AG04450 (cell line): Measurements from ENCODE around the gene TESK2. TPM values are rescaled to one million over a fixed set of nuclear protein-coding genes. Genes with fewer than 3 reads are reported as not detected.
"Not testable (repeated sequence)": the region's sequence is repeated elsewhere in the genome, so short reads cannot be mapped to it uniquely, and the experiment has no call there.

Experiments used
- CTCF ChIA-PET: fragments of 300-600, 350-600 bp; formaldehyde crosslinking; extraction: SDS; loops from one replicate; lab custom pipeline; 2022; ENCODE audit warnings: antibody characterized with exemption, inconsistent platforms; lab: Charles Lee
- POLR2A ChIA-PET: fragments of 350-600 bp; formaldehyde crosslinking; extraction: SDS; loops from one replicate; lab custom pipeline; 2021; ENCODE audit warnings: antibody characterized with exemption, inconsistent platforms; lab: Yijun Ruan, JAX
- DNase-seq: peaks from one replicate; pipeline ENCODE4 v3.0.0-alpha.2; 2011; ENCODE audit warnings: low read depth, low spot score
- H3K27ac ChIP-seq: one replicate; pipeline ENCODE4 v1.5.1; 2012; ENCODE audit warnings: low read depth, low read length, control low read depth
- H3K27me3 ChIP-seq: one replicate; pipeline ENCODE4 v1.6.0; 2012; ENCODE audit warnings: low read length; ENCODE audit not compliant: control insufficient read depth, insufficient read depth
- H3K4me3 ChIP-seq: 2 replicates; pipeline ENCODE4 v1.5.1; 2011; ENCODE audit warnings: mild to moderate bottlenecking, low read depth, low read length, control low read depth
- H3K9me3 ChIP-seq: 2 replicates; pipeline ENCODE4 v1.5.1; 2012; ENCODE audit warnings: low read length; ENCODE audit not compliant: control insufficient read depth, insufficient read depth
- polyA plus RNA-seq: library from polyadenylated mRNA; depleted of rRNA; stranded (reverse); fragments of >200 nt; gene quantifications from 2 replicates; pipeline ENCODE4 v1.2.3, GENCODE V29; 2011
- TF ChIP-seq, protein P1 (sequence below): IDR thresholded peaks from 2 replicates; pipeline ENCODE4 v1.5.1; 2011; ENCODE audit warnings: low read depth, low read length, control low read depth, inconsistent platforms

TESK2 gene
- polyA plus RNA-seq, 1 experiment, result 2.6 TPM

DNA sequence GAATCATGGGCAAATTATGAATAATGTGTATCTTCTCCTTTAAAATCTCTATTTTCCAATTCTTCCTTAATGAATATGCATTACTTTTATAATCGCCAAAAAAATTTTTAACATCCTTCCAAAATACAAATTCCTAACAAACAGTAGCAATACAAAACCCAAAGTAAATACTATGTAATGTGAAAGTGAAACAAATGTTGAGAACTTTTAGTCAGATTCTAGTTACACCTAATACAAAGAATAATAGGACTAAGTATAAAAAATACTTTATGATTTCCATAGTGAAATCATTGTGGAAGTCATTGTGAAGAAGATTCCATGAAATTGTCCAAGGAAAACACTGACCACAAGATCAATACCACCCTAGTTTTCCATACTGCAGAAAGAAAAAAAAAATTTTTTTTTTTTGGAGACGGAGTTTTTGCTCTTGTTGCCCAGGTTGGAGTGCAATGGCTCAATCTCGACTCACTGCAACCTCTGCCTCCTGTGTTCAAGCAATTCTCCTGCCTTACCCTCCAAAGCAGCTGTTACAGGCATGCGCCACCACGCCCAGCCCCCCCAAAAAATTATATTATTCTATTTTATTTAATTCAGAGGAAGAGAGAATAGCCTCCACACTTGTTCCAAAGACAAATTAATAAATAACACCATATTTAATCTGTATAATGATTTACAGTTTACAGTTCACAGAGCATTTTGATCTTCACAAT lies 11.8 kb downstream of the TESK2 start:
- Histone ChIP-seq H3K27me3 (no peaks in the 10 kb centered on the region), H3K4me3 (no peak overlapping the region), H3K9me3 (no peaks in the 10 kb centered on the region), H3K27ac (no peak overlapping the region)
- POLR2A ChIA-PET, result no interaction called here
- TF ChIP-seq, protein P1, sequence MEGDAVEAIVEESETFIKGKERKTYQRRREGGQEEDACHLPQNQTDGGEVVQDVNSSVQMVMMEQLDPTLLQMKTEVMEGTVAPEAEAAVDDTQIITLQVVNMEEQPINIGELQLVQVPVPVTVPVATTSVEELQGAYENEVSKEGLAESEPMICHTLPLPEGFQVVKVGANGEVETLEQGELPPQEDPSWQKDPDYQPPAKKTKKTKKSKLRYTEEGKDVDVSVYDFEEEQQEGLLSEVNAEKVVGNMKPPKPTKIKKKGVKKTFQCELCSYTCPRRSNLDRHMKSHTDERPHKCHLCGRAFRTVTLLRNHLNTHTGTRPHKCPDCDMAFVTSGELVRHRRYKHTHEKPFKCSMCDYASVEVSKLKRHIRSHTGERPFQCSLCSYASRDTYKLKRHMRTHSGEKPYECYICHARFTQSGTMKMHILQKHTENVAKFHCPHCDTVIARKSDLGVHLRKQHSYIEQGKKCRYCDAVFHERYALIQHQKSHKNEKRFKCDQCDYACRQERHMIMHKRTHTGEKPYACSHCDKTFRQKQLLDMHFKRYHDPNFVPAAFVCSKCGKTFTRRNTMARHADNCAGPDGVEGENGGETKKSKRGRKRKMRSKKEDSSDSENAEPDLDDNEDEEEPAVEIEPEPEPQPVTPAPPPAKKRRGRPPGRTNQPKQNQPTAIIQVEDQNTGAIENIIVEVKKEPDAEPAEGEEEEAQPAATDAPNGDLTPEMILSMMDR, result no peak
- CTCF ChIA-PET, result no interaction called here
- no peak for DNase-seq

DNA sequence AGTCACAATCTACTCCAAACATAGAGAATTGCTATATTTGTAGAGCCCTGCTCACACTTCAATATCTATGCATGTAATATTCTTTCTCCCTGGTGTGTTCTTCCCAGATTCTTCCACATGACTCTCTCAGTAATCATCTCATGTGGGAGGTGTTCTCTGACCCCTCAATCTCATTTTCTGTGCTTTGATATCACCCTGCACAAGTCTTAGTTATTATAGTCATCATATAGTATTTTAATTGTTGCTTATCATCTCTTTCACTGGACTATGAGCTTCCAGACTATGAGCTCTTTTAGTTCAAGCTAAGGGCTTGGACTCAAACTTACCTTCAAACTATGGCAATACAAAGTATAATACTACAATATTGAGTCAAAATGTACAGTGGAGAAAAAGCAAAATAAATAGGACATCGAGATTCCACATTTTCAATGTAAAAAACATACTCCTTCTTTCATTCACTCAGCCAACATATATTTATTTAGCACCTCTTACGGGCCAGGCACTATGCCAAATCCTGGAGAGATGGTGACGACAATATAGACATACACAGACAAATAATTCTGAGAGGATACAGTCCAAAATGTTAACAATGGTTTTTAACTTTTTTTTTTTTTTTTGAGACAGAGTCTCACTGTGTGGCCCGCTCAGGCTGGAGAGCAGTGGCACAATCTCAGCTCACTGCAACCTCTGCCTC lies 12.7 kb downstream of the TESK2 start:
- POLR2A ChIA-PET, result interaction anchor here (1.2 kb wide), 1 partner anchor 44 kb away, joined by 3 read pairs; the partner anchor contains the start of gene PRDX1
- Histone ChIP-seq H3K9me3 (no peaks in the 10 kb centered on the region), H3K4me3 (no peak overlapping the region), H3K27me3 (no peaks in the 10 kb centered on the region), H3K27ac (no peak overlapping the region)
- TF ChIP-seq, protein P1, result no peak
- DNase-seq, result no peak
- CTCF ChIA-PET, result no interaction called here

DNA sequence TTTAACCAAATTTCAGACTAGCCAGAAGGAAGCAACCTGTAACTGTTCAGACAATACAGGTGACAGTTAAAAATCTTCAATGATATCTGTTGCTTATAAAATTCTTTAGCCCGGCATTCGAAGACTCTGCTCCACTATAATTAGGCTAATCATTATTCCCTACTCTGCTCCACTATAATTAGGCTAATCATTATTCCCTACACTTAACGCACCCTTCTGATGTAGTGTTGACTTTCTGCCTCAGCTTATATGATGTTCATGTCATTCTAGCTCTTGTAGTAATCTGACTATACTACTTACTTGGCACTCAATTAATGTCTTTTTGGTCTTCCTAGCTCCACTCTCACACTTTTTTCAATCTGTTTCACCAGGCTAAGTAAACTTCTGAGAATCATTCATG lies 13.3 kb downstream of the TESK2 start:
- no peak for DNase-seq
- Histone ChIP-seq H3K9me3 (no peaks in the 10 kb centered on the region), H3K27me3 (no peaks in the 10 kb centered on the region), H3K27ac (no peak overlapping the region), H3K4me3 (no peak overlapping the region)
- TF ChIP-seq, protein P1, result no peak
- ChIA-PET CTCF (interaction anchor here (0.6 kb wide), 1 partner anchor 746 kb away, joined by 3 read pairs; no protein-coding TSS in a partner anchor), POLR2A (interaction anchor here (1.2 kb wide), 1 partner anchor 44 kb away, joined by 3 read pairs; the partner anchor contains the start of gene PRDX1)

DNA sequence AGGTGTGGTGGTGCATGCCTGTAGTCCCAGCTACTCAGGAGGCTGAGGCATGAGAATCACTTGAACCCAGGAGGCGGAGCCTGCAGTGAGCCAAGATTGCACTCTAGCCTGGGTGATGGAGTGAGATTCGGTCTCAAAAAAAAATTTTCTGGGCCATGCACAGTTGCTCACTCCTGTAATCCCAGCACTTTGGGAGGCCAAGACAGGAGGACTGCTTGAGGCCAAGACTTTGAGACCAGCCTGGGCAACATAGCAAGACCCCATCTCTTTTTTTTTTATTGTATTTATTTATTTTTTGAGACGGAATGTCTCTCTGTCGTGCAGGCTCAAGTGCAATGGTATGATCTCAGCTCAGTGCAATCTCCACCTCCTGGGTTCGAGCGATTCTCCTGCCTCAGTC lies 16.8 kb downstream of the TESK2 start:
- CTCF ChIA-PET, POLR2A ChIA-PET, DNase-seq: not testable (repeated sequence)

DNA sequence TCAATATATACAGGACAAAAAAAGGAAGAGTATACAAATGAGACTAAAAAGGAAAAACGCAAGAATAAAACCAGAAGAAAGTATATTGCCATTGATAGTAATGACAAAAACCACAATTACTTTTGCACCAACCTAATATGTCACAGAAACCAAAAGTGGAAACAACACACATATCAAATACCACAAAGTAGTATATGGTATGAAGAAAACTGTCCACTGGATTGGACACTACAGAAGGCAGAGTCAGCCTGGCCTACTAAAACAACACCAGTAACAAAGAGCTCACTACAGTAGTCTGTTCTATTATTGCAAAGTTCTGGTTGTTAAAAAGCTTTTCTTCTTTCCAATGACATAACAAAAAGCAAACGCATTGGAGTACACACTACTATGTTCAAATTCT lies 17.7 kb downstream of the TESK2 start:
- no peak overlapping the region for H3K27ac ChIP-seq
- TF ChIP-seq, protein P1, result no peak
- DNase-seq, result no peak
- no peaks in the 10 kb centered on the region for H3K9me3 ChIP-seq
- no peak overlapping the region for H3K4me3 ChIP-seq
- ChIA-PET CTCF (interaction anchor here (0.8 to 1.1 kb wide), 2 partner anchors 20 to 170 kb away, joined by 3 to 4 read pairs; no protein-coding TSS in a partner anchor), POLR2A (interaction anchor here (0.8 kb wide), 1 partner anchor 16 kb away, joined by 3 read pairs; no protein-coding TSS in a partner anchor)
- H3K27me3 ChIP-seq, result no peaks in the 10 kb centered on the region

More for the DNA sequence above, 16.8 kb downstream of the TESK2 start:
- not testable (repeated sequence) for H3K4me3 ChIP-seq, H3K27ac ChIP-seq, H3K27me3 ChIP-seq, H3K9me3 ChIP-seq
